ENCODE results near the gene BLACAT1.

DNA sequence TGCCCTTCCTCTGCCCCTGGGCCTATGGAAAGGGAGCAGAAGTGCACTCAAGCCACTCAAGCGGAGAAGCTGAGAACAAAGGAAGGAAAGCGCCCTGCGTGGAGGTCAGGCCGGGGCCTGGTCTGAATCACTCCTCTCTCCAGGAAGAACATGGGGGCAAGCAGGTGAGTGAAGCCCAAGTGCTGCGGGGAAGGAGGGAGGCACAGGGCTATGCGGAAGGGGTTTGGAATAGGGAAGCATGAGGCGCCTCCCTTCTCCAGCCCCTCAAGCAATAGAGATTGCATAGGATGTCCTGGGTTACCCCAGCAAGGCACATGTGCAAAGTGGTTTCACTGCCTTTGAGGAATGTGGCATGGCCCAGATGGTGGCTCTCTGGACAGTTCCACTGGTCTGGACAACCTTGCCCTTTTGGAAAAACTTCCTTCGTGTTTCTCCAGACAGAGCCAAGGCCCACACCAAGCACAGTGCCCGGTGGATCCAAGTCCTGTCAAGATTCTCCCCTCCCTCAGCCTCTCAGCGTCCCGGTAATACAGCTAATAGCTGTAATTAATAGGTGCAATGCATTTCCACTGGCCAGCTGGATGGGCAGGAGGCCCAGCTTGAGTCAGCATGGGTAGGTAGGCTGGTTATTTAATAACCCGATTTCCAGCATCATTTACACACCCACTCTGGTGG, 13.7 kb downstream of the BLACAT1 start:
- TF ChIP-seq, protein P1, sequence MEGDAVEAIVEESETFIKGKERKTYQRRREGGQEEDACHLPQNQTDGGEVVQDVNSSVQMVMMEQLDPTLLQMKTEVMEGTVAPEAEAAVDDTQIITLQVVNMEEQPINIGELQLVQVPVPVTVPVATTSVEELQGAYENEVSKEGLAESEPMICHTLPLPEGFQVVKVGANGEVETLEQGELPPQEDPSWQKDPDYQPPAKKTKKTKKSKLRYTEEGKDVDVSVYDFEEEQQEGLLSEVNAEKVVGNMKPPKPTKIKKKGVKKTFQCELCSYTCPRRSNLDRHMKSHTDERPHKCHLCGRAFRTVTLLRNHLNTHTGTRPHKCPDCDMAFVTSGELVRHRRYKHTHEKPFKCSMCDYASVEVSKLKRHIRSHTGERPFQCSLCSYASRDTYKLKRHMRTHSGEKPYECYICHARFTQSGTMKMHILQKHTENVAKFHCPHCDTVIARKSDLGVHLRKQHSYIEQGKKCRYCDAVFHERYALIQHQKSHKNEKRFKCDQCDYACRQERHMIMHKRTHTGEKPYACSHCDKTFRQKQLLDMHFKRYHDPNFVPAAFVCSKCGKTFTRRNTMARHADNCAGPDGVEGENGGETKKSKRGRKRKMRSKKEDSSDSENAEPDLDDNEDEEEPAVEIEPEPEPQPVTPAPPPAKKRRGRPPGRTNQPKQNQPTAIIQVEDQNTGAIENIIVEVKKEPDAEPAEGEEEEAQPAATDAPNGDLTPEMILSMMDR (IDR thresholded peaks at IDR 0.05), result no peak
- TF ChIP-seq EP300 (IDR thresholded peaks at IDR 0.05), result no peak

All from tibial nerve (tissue), 4 donors.